Astrocyte of the spinal cord (primary cell): ENCODE data around the gene SLIT3.

Experiments used
- DNase-seq: peaks from one replicate; pipeline ENCODE4 v3.0.0; 2011; ENCODE audit warnings: low read depth, low spot score
- H3K4me3 ChIP-seq: 2 replicates; pipeline ENCODE4 v1.5.1; 2011; ENCODE audit warnings: low read depth, mild to moderate bottlenecking, low read length, moderate library complexity
- in situ Hi-C: cut with HindIII; loops from 2 replicates; pipeline ENCODE4 v1.10.0; 2017; ENCODE audit warnings: low sequenced_read_pairs
- TF ChIP-seq, protein P1 (sequence below): IDR thresholded peaks from 2 replicates; pipeline ENCODE4 v1.5.1; 2012; ENCODE audit warnings: low read depth, mild to moderate bottlenecking, low read length, inconsistent platforms

Gene SLIT3

DNA sequence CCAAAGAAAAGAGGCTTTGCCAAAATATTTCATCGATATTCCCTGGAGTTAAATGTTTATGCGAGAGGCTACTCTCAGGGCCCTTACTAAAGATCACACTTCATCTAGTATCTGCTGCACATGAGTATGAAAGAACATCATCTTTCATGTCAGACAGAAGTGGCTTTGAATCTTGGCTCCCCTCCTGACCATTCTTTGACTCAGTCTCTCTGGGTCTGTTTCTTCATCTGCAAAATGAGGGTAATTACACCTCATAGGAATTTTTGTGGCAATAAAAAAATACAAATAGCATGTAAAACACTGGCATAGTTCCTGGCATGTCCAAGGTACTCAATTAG lies 58.1 kb downstream of the SLIT3 start:
- DNase-seq, result no peak
- in situ Hi-C loops, result no loop called here
- H3K4me3 ChIP-seq, result no peak overlapping the region
- TF ChIP-seq, protein P1, sequence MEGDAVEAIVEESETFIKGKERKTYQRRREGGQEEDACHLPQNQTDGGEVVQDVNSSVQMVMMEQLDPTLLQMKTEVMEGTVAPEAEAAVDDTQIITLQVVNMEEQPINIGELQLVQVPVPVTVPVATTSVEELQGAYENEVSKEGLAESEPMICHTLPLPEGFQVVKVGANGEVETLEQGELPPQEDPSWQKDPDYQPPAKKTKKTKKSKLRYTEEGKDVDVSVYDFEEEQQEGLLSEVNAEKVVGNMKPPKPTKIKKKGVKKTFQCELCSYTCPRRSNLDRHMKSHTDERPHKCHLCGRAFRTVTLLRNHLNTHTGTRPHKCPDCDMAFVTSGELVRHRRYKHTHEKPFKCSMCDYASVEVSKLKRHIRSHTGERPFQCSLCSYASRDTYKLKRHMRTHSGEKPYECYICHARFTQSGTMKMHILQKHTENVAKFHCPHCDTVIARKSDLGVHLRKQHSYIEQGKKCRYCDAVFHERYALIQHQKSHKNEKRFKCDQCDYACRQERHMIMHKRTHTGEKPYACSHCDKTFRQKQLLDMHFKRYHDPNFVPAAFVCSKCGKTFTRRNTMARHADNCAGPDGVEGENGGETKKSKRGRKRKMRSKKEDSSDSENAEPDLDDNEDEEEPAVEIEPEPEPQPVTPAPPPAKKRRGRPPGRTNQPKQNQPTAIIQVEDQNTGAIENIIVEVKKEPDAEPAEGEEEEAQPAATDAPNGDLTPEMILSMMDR, result no peak

DNA sequence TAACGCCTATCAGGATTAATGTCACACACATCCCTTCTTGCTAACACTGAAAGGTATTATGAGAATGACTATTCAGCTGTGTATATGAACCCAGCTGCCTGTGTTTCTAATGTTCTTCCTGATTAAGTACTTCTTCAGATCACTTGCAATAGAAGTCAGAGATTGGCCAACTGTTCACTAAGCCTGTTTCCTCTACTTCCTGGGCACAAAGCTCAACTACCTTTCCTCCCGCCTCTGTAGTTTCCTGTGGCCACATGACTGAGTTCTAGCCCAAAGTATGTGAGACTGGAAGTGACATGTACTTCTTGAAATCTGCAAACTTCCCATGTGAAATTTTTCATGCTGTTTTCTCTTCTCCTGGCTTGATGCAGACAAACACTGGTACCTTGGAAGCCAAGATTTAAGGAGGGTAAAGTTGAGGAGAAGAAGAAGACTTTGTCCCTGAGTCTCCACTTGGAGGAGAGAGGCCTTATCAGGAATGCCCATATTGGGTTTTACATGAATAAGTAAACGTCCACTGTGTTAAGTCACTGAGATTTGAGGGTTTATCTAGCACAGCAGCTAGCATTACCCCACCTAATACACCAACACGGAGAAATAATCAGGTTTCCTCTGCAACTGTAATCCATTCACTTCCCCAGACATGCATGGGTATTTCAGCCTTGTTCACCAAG lies 58.6 kb downstream of the SLIT3 start:
- TF ChIP-seq, protein P1, result no peak
- in situ Hi-C loops, result no loop called here
- no peak for DNase-seq

DNA sequence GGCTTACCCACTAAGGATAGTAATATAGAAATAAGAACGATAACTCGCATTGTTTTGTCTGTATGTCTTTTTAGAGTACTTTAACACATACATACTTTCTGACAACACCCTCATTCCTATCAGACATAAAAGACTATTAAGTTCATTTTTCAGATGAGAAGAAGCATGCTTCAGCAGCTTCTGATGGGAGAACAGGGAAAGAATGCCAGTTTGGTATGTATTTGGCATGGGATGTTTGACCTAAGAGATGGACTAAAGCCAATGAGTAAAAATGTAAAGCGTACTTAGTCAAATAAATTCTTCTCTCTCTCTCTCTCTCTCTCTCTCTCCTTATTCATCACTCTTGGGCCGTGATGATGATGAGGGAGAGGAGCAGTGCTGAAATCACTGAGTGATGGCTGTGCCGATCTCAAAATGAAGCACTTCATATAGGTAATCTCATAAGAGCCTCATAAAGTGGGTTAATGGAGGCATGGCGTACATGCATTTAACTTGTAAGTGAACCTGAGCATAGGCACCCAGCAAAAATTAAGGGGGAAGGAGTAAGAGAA lies 71.5 kb downstream of the SLIT3 start:
- DNase-seq, result no peak
- TF ChIP-seq, protein P1, result no peak
- no peak overlapping the region for H3K4me3 ChIP-seq
- in situ Hi-C loops, result no loop called here

More for the DNA sequence above, 58.6 kb downstream of the SLIT3 start:
- no peak overlapping the region for H3K4me3 ChIP-seq

DNA sequence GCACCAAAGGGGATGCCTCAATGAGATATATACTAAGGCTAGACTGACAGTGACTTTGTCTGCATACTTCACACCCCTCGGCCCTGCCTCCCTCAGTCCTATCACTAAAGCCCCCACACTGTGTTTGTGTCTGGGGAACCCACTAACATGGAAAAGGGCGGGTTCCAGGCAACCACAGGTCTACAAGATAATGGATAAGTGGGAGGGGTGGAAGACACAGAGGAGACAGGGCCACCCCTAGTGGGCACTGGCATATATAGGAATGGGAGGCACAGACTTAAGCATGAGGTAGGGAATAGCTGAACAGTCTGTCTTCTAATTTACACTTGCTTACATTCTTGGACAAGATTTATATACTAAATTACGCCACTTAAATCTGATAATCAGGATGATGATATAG lies 74.0 kb downstream of the SLIT3 start:
- no peak overlapping the region for H3K4me3 ChIP-seq
- in situ Hi-C loops, result no loop called here
- DNase-seq, result no peak
- TF ChIP-seq, protein P1, result no peak

DNA sequence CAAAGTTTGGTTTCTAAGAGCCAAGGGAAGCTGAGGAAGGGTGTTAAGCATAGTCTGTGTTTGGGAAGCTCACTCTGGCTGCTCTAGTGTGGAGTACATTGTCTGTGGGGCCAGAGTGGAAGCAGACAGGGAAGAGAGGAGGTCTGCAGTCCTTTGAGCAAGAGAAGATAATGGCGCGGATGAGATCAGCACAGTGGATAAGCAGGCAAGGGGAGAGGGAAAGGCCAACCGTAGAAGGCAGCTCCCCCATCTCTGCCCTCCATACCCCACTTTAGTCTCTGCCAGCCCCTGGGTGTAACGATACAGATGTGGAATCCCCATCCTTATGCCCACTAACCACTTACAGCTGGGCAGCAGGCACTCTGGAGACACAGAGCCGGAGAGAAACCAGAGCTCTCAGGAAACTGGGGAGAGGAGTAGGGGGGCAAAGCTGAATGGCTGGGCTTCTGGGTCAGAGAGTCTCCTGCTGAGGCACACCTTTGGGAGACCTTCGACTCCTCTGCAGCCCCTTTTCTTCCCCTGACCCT lies 75.0 kb downstream of the SLIT3 start:
- in situ Hi-C loops, result no loop called here
- H3K4me3 ChIP-seq, result no peak overlapping the region
- TF ChIP-seq, protein P1, result no peak
- no peak for DNase-seq

DNA sequence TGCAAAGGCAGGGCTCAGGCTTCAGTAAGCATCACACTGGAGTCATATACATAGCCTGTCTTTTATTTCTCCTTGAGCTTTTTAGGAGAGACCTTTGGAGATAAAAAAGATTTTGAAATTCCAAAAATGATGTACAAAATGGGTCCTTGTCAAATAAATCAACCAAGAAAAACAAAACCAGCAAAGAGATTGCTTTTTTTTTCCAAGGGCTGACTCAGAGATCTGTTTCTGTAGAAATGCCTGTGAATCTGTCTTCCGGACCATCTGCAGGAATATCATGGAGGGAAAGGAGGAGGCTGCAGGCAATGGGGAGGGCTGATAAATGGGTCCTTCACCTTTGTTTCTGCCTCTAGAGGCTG lies 77.4 kb downstream of the SLIT3 start:
- DNase-seq, result no peak
- in situ Hi-C loops, result no loop called here
- TF ChIP-seq, protein P1, result no peak
- no peak overlapping the region for H3K4me3 ChIP-seq
